Stimulated activated CD8-positive, alpha-beta memory T cell treated with anti-CD3 and anti-CD28 coated beads, Interleukin-7, amount 100 ng/mL, for 1 hour (primary cell): ENCODE measurements around the gene DPH2.

Experiments used
- DNase-seq, 2 donors: peaks; one replicate each; pipeline ENCODE4 v3.0.0-alpha.2; 2020; ENCODE audit warnings: low read depth in 2 of 2

The DPH2 gene

DNA sequence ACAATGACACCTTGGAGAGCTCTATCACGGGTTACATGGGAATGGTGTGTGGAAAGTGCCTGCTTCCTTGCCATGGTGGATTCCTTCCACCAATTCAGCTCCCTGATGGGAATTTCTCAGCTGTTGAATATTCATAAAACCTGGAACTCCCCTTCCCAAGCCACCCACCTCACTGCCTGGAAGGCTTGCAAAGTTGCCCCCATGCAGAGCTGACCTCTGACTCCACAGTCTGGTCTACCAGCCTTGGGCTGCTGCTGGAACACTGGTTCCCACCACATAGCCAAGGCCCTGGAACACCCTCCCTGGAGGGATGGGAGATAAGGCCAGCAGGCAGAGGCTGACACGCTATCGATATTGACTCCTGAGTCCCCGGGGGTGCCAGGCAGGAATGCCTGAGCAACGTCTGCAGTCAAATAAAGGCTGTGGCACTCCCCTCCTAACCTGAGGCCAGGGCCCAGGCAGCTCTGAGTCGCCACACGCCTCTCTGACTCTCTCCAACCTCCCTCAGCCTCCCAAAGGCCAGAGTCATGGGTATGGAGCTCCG lies 30.4 kb downstream of the DPH2 start:
- no peak for DNase-seq

GRCh38 chr1:44002165-44002564 lies 32.4 kb downstream of the DPH2 start:
- no peak for DNase-seq

DNA sequence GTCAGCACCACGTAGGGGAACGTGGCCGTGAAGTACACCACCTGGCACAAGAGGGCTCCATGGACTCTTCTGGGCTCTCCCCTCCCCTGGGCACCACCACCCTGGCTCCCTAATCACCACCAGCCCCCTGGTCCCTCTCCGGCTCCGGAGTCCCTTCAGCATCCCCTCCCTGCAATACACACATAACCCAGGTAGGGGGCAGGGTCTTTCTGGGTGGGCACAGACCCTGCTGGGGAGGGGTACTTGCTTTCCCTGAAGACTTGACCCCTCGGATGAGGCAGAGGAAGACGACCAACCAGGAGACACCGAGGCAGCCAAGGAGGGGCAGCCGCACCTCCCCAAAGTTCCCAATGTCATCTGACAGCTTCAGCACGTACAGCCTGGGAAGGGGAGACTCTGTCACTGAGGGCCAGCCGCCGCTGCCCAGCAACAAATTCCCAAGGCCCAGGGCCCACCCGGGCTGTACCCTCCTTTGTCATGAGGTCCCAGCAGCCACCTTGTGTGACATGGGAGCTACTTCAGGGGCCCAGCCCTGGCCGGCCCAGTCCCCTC lies 32.9 kb downstream of the DPH2 start:
- no peak for DNase-seq

DNA sequence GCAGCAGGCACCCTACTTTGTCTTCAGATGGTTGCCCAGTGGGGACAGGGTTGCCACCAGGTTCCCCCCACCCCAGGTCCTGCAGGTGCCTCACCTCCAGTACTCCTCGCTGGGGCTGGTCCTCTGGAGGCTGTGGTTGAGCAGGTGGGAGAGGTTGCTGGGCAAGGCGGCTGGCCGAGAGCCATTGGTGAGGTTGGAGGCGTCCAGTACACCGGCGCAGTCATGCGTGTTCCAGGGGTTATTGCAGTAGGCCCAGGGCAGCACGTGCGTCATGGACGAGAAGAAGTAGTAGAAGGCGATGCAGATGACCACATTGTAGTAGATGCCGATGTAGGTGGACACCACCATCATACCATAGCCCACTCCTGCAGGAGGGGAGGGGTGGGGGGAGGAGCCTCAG lies 38.4 kb downstream of the DPH2 start:
- no peak for DNase-seq

DNA sequence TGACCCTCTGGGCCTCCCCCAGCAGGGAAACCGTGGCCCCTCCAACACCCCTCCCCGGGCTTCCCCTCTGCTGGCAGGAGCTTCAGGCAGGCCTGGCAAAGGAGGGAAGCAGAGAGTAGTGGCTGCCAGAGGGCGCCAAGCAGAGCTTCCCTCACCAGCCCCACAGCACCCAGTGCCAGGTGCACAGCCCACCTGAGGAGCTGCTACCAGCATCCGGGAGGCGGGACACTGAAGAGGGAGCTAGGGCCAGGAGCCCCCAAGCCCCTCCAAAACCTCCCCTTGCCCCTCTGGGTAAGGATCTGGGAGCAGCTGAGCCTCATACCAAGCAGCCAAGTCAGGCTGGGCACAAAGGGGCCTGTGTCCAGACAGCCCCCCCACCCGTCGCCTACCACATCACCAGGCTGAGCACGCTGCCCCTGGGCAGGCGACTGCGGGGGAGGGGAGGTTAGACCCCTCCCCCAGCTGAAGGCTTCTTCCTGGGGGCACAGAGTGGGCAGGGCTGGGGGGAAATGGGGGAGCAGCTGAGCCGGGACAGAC lies 41.2 kb downstream of the DPH2 start:
- DNase-seq = no peak

GRCh38 chr1:44012404-44012803 lies 42.6 kb downstream of the DPH2 start:
- DNase-seq = no peak

GRCh38 chr1:44012941-44013609 lies 43.3 kb downstream of the DPH2 start:
- no peak for DNase-seq

- no peak for DNase-seq
Observed at GRCh38 chr1:44013949-44014348, 44.1 kb downstream of the DPH2 start.

DNA sequence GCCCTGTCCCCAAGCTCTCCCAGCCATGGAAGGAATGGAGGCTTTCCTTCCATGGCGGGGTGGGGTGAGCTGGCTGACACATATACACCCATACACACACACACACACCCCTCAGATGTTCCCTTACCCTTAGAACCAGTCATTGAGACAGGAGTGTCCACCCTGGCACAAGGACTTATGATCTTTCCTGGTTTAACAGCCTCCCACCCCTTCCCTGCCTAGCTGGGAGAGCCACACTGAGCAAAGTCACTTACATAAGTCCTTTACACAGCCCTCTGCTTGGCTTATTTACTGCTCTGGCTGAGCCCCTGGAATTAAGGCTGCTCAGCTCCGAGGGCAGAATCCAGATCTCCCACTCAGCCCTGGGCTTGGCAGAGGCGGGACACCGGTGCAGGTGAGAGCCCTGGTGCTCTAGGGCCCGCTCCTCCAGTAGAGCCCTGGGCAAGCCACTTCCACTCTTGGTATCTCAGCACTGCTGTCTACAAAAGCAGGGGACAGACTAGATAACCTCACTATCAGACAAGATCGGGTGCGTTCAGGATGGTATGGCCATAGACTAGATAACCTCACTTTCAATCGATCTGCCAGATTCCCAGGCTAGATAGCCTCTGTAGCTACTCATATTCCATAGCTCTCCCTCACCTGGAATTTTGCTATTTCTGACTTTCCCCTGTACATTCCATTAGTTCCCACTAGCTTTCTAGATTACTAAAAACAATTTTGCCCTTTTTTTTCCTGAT lies 44.7 kb downstream of the DPH2 start:
- DNase-seq = no peak

GRCh38 chr1:44015206-44015605 lies 45.4 kb downstream of the DPH2 start:
- DNase-seq = no peak

- DNase-seq = no peak
Observed at GRCh38 chr1:44016041-44016889, 46.5 kb downstream of the DPH2 start.

GRCh38 chr1:44016890-44017400 lies 47.1 kb downstream of the DPH2 start:
- no peak for DNase-seq

- DNase-seq = no peak
Observed at GRCh38 chr1:44019466-44019948, 49.7 kb downstream of the DPH2 start.

GRCh38 chr1:44020464-44020863 lies 50.7 kb downstream of the DPH2 start:
- no peak for DNase-seq

DNA sequence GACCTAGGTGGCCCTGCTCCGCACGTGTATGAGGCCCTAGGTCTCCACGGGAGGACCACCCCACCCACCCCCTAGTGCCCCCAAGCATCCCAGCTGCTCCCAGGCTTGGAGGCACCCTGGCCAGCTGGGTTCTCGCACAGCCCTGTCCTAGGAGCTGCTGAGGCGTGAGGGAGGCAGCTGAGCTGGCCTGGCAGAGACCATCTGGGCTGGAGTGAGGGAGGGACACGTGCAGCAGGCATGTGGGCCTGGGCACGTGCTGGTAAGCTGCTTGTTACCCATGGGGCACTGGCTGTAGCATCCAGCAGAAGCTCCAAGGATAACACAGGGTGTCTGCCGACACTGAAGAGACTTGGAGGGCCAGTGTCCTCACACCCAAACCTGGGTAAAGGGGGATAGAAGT lies 51.3 kb downstream of the DPH2 start:
- DNase-seq = no peak

DNA sequence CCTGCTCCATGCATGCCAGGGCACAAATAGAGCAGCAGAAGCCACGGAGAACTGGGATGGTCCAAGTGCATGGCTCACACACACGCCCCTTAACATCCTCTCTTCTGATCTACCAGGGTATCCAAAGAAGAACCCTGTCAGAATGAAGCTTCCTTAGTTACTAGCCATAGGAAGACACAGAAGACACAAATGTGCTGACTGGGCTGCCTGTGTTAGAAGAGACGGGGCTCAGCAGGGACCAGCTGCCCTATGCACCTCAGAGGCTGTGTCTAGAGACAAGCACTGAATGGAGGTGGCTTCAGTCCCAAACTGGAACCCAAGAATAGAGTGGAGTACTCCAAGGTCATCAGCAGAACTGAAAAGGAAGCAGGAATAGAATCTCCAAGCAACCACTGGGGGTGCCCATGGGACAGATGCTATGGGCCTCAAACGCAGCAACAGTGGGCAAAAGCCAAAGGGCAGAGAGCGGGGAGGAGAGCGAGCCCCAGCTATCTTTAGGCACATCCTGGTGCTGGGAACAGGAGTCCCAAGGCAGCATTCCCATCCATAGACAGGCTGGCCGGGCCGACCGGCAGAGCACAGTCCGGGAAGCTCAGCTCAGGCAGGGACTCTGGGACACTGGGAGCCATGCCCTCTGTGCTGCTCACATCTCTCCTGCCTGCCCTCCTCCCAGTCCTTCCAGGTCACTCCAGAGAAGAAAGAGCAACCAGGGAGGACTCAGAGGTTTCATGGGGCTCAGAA lies 51.9 kb downstream of the DPH2 start:
- DNase-seq = no peak
